GM23338 (cell line): ENCODE data around the gene PTPRJ. TPM values are rescaled to one million over a fixed set of nuclear protein-coding genes. Genes with fewer than 3 reads are reported as not detected.

ENCODE experiments used
- ATAC-seq: fragments of 200-7000 bp; cut with Tn5 transposase; 3 replicates; pipeline ENCODE4 v1.9.1; 2020
- DNase-seq: peaks from one replicate; pipeline ENCODE4 v3.0.0-alpha.2; 2015; ENCODE audit warnings: low spot score
- H2AFZ ChIP-seq: fragments of 200-600 bp; sonication (generic); 2 replicates; pipeline ENCODE4 v1.8.0; 2016; ENCODE audit warnings: antibody characterized with exemption, mild to moderate bottlenecking, moderate library complexity
- H3F3A ChIP-seq: fragments of 200-600 bp; sonication (generic); replicated peaks from 2 replicates; pipeline ENCODE4 v1.8.0; 2017; ENCODE audit warnings: antibody characterized with exemption, mixed run types, low read depth
- H3K27ac ChIP-seq: fragments of 200-600 bp; sonication (generic); 2 replicates; pipeline ENCODE4 v1.6.1; 2016; ENCODE audit warnings: low read depth
- H3K27me3 ChIP-seq: fragments of 200-600 bp; sonication (generic); 2 replicates; pipeline ENCODE4 v1.8.0; 2016; ENCODE audit warnings: mild to moderate bottlenecking, mixed run types, moderate library complexity; ENCODE audit not compliant: insufficient read depth
- H3K36me3 ChIP-seq: fragments of 200-600 bp; sonication (generic); 2 replicates; pipeline ENCODE4 v1.8.0; 2016; ENCODE audit warnings: mild to moderate bottlenecking; ENCODE audit not compliant: insufficient read depth
- H3K4me1 ChIP-seq: fragments of 200-600 bp; sonication (generic); 2 replicates; pipeline ENCODE4 v1.8.0; 2016; ENCODE audit warnings: mild to moderate bottlenecking, moderate library complexity; ENCODE audit not compliant: insufficient read depth
- H3K4me2 ChIP-seq: fragments of 200-600 bp; sonication (generic); 2 replicates; pipeline ENCODE4 v1.7.1; 2017; ENCODE audit warnings: mixed run types
- H3K4me3 ChIP-seq: fragments of 200-600 bp; sonication (generic); 2 replicates; pipeline ENCODE4 v1.6.1; 2016; ENCODE audit warnings: mixed run types
- H3K79me2 ChIP-seq: fragments of 200-600 bp; sonication (generic); replicated peaks from 2 replicates; pipeline ENCODE4 v1.8.0; 2017; ENCODE audit warnings: mild to moderate bottlenecking; ENCODE audit not compliant: insufficient read depth
- H3K9me2 ChIP-seq: fragments of 200-600 bp; sonication (generic); 2 replicates; pipeline ENCODE4 v1.8.0; 2017; ENCODE audit not compliant: insufficient read depth
- H4K20me1 ChIP-seq: fragments of 200-600 bp; sonication (generic); replicated peaks from 2 replicates; pipeline ENCODE4 v1.8.0; 2017; ENCODE audit warnings: mild to moderate bottlenecking; ENCODE audit not compliant: insufficient read depth
- H3K27ac Mint-ChIP-seq: 2 replicates; pipeline ENCODE4 v1.8.0; 2020; ENCODE audit warnings: inconsistent platforms, mild to moderate bottlenecking, moderate library complexity, mixed read lengths
- H3K27me3 Mint-ChIP-seq: 3 replicates; pipeline ENCODE4 v1.8.0; 2022; ENCODE audit warnings: low read depth, mild to moderate bottlenecking, moderate library complexity, mixed read lengths, inconsistent platforms; ENCODE audit not compliant: insufficient read depth, poor library complexity
- H3K36me3 Mint-ChIP-seq: 3 replicates; pipeline ENCODE4 v1.8.0; 2021; ENCODE audit warnings: low read depth, mild to moderate bottlenecking, inconsistent platforms, moderate library complexity, mixed read lengths
- H3K4me1 Mint-ChIP-seq: 3 replicates; pipeline ENCODE4 v1.8.0; 2020; ENCODE audit warnings: mild to moderate bottlenecking, inconsistent platforms, mixed read lengths
- H3K4me3 Mint-ChIP-seq: 3 replicates; pipeline ENCODE4 v1.8.0; 2021; ENCODE audit warnings: moderate library complexity, mild to moderate bottlenecking, inconsistent platforms, mixed read lengths
- H3K9me3 Mint-ChIP-seq: 3 replicates; pipeline ENCODE4 v1.8.0; 2020; ENCODE audit warnings: moderate library complexity, mild to moderate bottlenecking, inconsistent platforms, mixed read lengths
- CREB1 ChIP-seq: fragments of 250-450 bp; sonication (Bioruptor Pico); IDR thresholded peaks from 2 replicates; pipeline ENCODE4 v1.5.0; 2020; ENCODE audit warnings: low read depth, mild to moderate bottlenecking, moderate library complexity
- CTCF ChIP-seq, 2 experiments: fragments of 200-600 bp in 1 of 2; sonication (generic) in 1 of 2; conservative IDR thresholded peaks; 2 replicates each; pipeline versions ENCODE4 v1.5.1 to v1.6.1; 2016 to 2017; ENCODE audit warnings: antibody characterized with exemption in 2 of 2, low read depth in 2 of 2, mild to moderate bottlenecking in 2 of 2, moderate library complexity in 1 of 2
- ETS1 ChIP-seq: IDR thresholded peaks from 2 replicates; pipeline ENCODE4 v1.6.1; 2016; ENCODE audit warnings: antibody characterized with exemption
- EZH2 ChIP-seq: fragments of 200-600 bp; sonication (generic); IDR thresholded peaks from one replicate; pipeline ENCODE4 v1.8.0; 2017; ENCODE audit warnings: antibody characterized with exemption, mild to moderate bottlenecking, low read depth; ENCODE audit not compliant: unreplicated experiment
- EZH2phosphoT487 ChIP-seq: fragments of 200-600 bp; sonication (generic); IDR thresholded peaks from one replicate; pipeline ENCODE4 v1.8.1; 2018; ENCODE audit warnings: antibody characterized with exemption; ENCODE audit not compliant: unreplicated experiment
- JUNB ChIP-seq: IDR thresholded peaks from one replicate; pipeline ENCODE4 v1.6.1; 2016; ENCODE audit warnings: antibody characterized with exemption; ENCODE audit not compliant: unreplicated experiment
- NANOG ChIP-seq: IDR thresholded peaks from 2 replicates; pipeline ENCODE4 v1.6.1; 2016; ENCODE audit warnings: antibody characterized with exemption, borderline replicate concordance
- POLR2AphosphoS5 ChIP-seq: IDR thresholded peaks from 2 replicates; pipeline ENCODE4 v1.6.1; 2016; ENCODE audit warnings: antibody characterized with exemption, low read depth
- REST ChIP-seq: IDR thresholded peaks from one replicate; pipeline ENCODE4 v1.6.1; 2018; ENCODE audit warnings: antibody characterized with exemption; ENCODE audit not compliant: unreplicated experiment
- STAT1 ChIP-seq: IDR thresholded peaks from one replicate; pipeline ENCODE4 v1.6.1; 2016; ENCODE audit warnings: antibody characterized with exemption; ENCODE audit not compliant: unreplicated experiment
- ZNF114 ChIP-seq: fragments of 250-450 bp; sonication (Bioruptor Pico); IDR thresholded peaks from 2 replicates; pipeline ENCODE4 v1.5.0; 2020; ENCODE audit warnings: mild to moderate bottlenecking, moderate library complexity
- ZNF331 ChIP-seq: fragments of 250-450 bp; sonication (Bioruptor Pico); IDR thresholded peaks from 2 replicates; pipeline ENCODE4 v1.5.0; 2020; ENCODE audit warnings: low read depth, mild to moderate bottlenecking, moderate library complexity
- ZNF462 ChIP-seq: fragments of 250-450 bp; sonication (Bioruptor Pico); IDR thresholded peaks from 2 replicates; pipeline ENCODE4 v1.5.0; 2020; ENCODE audit warnings: mild to moderate bottlenecking, moderate library complexity
- polyA plus RNA-seq: library from polyadenylated mRNA; unstranded; fragments of >200 nt; fragmentation: Nextera tagmentation; extraction: Ambion mirVana; gene quantifications from 2 replicates; pipeline ENCODE4 v1.2.1, GENCODE V29; 2016
- total RNA-seq: library from RNA; depleted of rRNA; stranded (reverse); fragments of >200 nt; shearing (Covaris generic); gene quantifications from 2 replicates; pipeline ENCODE4 v1.2.3, GENCODE V29; 2014

PTPRJ gene
- total and polyA plus RNA-seq, 2 experiments from 2014 or later, result 4.2 to 16.0 TPM

GRCh38 chr11:48167380-48167779 lies 187.0 kb downstream of the PTPRJ start:
- no peak overlapping the region for H3K27ac ChIP-seq
- H3K79me2 ChIP-seq, result no peaks in the 10 kb centered on the region
- H2AFZ ChIP-seq, result no peak overlapping the region
- no peak overlapping the region for H3K27ac Mint-ChIP-seq
- H3F3A ChIP-seq, result no peaks in the 10 kb centered on the region
- H3K9me3 Mint-ChIP-seq, result no peaks in the 10 kb centered on the region
- no peak for DNase-seq
- H3K27me3 Mint-ChIP-seq, result peaks cover 8% of the 10 kb centered on the region
- no peaks in the 10 kb centered on the region for H3K36me3 ChIP-seq
- H3K4me3 ChIP-seq, result no peak overlapping the region
- H3K27me3 ChIP-seq, result no peaks in the 10 kb centered on the region
- peaks cover 9% of the 10 kb centered on the region; the same call in 1 of the 3 replicates for H3K4me1 Mint-ChIP-seq
- H3K4me1 ChIP-seq, result 0 out of 2 replicates have a peak, but pooled peaks cover 3% of the 10 kb centered on the region
- ATAC-seq, result no peak
- H4K20me1 ChIP-seq, result peaks cover 6% of the 10 kb centered on the region; the same call in 1 of the 2 replicates
- H3K9me2 ChIP-seq, result no peaks in the 10 kb centered on the region
- TF ChIP-seq EZH2phosphoT487 (no peak), JUNB (no peak), ZNF114 (CRISPR knock-in tag) (no peak), ETS1 (no peak), POLR2AphosphoS5 (no peak), NANOG (no peak), ZNF462 (CRISPR knock-in tag) (no peak), EZH2 (no peak), STAT1 (no peak), ZNF331 (CRISPR knock-in tag) (no peak), REST (no peak), CTCF (conservative IDR thresholded peaks at IDR 0.05; ENCODE audit: low read depth in 2 of 2) (no peak), CREB1 (CRISPR knock-in tag) (no peak)
- no peak overlapping the region for H3K4me2 ChIP-seq
- no peak overlapping the region for H3K4me3 Mint-ChIP-seq
- peaks cover 14% of the 10 kb centered on the region for H3K36me3 Mint-ChIP-seq
